HG03060 (cell line): ENCODE results near the gene DNAH14.
"Not testable (repeated sequence)": the region's sequence is repeated elsewhere in the genome, so short reads cannot be mapped to it uniquely, and the experiment has no call there.

Source experiments
- ATAC-seq: cut with Tn5 transposase; IDR thresholded peaks from one replicate; pipeline ENCODE4 v1.9.1; 2021; ENCODE audit warnings: low read depth, moderate number of reproducible peaks; ENCODE audit not compliant: unreplicated experiment

DNAH14 gene

GRCh38 chr1:225332686-225333085 is 403.2 kb downstream of the DNAH14 start:
- no peak for ATAC-seq

GRCh38 chr1:225335098-225335778 is 405.8 kb downstream of the DNAH14 start:
- not testable (repeated sequence) for ATAC-seq

GRCh38 chr1:225338545-225338944 is 409.1 kb downstream of the DNAH14 start:
- no peak for ATAC-seq

- ATAC-seq = no peak
These were observed 412.2 kb downstream of the DNAH14 start for GRCh38 chr1:225341642-225342041.

- no peak for ATAC-seq
These were observed 413.2 kb downstream of the DNAH14 start for GRCh38 chr1:225342695-225343094.

- no peak for ATAC-seq
These were observed 414.1 kb downstream of the DNAH14 start for GRCh38 chr1:225343618-225344017.

GRCh38 chr1:225347123-225347683 is 417.7 kb downstream of the DNAH14 start:
- no peak for ATAC-seq

GRCh38 chr1:225348400-225348799 is 418.9 kb downstream of the DNAH14 start:
- no peak for ATAC-seq

GRCh38 chr1:225349826-225350225 is 420.4 kb downstream of the DNAH14 start:
- ATAC-seq = no peak

- ATAC-seq = no peak
These were observed 421.4 kb downstream of the DNAH14 start for GRCh38 chr1:225350872-225351271.

GRCh38 chr1:225354906-225355305 is 425.4 kb downstream of the DNAH14 start:
- ATAC-seq = no peak

GRCh38 chr1:225355863-225356262 is 426.4 kb downstream of the DNAH14 start:
- ATAC-seq = no peak

GRCh38 chr1:225360119-225360518 is 430.6 kb downstream of the DNAH14 start:
- no peak for ATAC-seq

- no peak for ATAC-seq
These were observed 431.7 kb downstream of the DNAH14 start for GRCh38 chr1:225361176-225361575.

GRCh38 chr1:225362805-225363204 is 433.3 kb downstream of the DNAH14 start:
- no peak for ATAC-seq

- no peak for ATAC-seq
These were observed 435.0 kb downstream of the DNAH14 start for GRCh38 chr1:225364439-225364838.

- no peak for ATAC-seq
These were observed 436.5 kb downstream of the DNAH14 start for GRCh38 chr1:225366018-225366417.

- no peak for ATAC-seq
These were observed 437.1 kb downstream of the DNAH14 start for GRCh38 chr1:225366552-225366951.

- no peak for ATAC-seq
These were observed 438.6 kb downstream of the DNAH14 start for GRCh38 chr1:225368036-225368552.

GRCh38 chr1:225371366-225372010 is 442.0 kb downstream of the DNAH14 start:
- no peak for ATAC-seq

GRCh38 chr1:225373155-225373554 is 443.7 kb downstream of the DNAH14 start:
- ATAC-seq = no peak

- ATAC-seq = no peak
These were observed 445.5 kb downstream of the DNAH14 start for GRCh38 chr1:225374996-225375395.
